ENCODE results near the gene CASZ1. TPM values are rescaled to one million over a fixed set of nuclear protein-coding genes. Genes with fewer than 3 reads are reported as not detected.

CASZ1 gene
- total and polyA plus RNA-seq, 2 donors (not counting 1 experiment from before 2014, with no cell fraction given), result 0.34 to 0.50 TPM

GRCh38 chr1:10676963-10677362 is 119.5 kb downstream of the CASZ1 start:
- no peak overlapping the region for H3K4me3 ChIP-seq (replicated peaks in 1 of 4; ENCODE audit: control extremely low read depth in 1 of 4, insufficient read depth in 1 of 4, low read depth in 3 of 4, low read length in 4 of 4)
- no peaks in the 10 kb centered on the region for H3K36me3 ChIP-seq (ENCODE audit: control insufficient read depth, insufficient read depth, low read length)
- no peaks in the 10 kb centered on the region for H3K27me3 ChIP-seq (ENCODE audit: control insufficient read depth, insufficient read depth, low read length)
- no peaks in the 10 kb centered on the region for H3K9me3 ChIP-seq (ENCODE audit: control insufficient read depth, insufficient read depth, low read depth, low read length)
- H3K4me1 ChIP-seq (ENCODE audit: control insufficient read depth, extremely low read depth, insufficient read depth, low read length), result no peaks in the 10 kb centered on the region
- H2AFZ ChIP-seq (ENCODE audit: low read length), result no peak overlapping the region
- no peak overlapping the region for H3K27ac ChIP-seq (ENCODE audit: insufficient read depth, low read length)
- no peaks in the 10 kb centered on the region for H3K79me2 ChIP-seq (ENCODE audit: control insufficient read depth, insufficient read depth, low read length)
- H4K20me1 ChIP-seq (ENCODE audit: control insufficient read depth, extremely low read depth, insufficient read depth, low read length), result no peaks in the 10 kb centered on the region
- no peak overlapping the region for H3K4me2 ChIP-seq (ENCODE audit: extremely low read depth, insufficient read depth, low read length)
- no peak for TF ChIP-seq CTCF (conservative IDR thresholded peaks at IDR 0.05 in 1 of 2, IDR thresholded peaks at IDR 0.05 in 1 of 2; ENCODE audit: low read depth in 1 of 2, low read length in 2 of 2)
- no peak for TF ChIP-seq EZH2 (IDR thresholded peaks at IDR 0.05; ENCODE audit: low read length, missing control alignments)
- DNase-seq (ENCODE audit: low read depth in 2 of 2), result no peak
- H3K9ac ChIP-seq (ENCODE audit: insufficient read depth, low read length), result no peak overlapping the region

GRCh38 chr1:10675813-10676212 is 120.6 kb downstream of the CASZ1 start:
- no peaks in the 10 kb centered on the region for H3K79me2 ChIP-seq (ENCODE audit: control insufficient read depth, insufficient read depth, low read length)
- H3K27me3 ChIP-seq (ENCODE audit: control insufficient read depth, insufficient read depth, low read length), result no peaks in the 10 kb centered on the region
- no peak overlapping the region for H3K4me3 ChIP-seq (replicated peaks in 1 of 4; ENCODE audit: control extremely low read depth in 1 of 4, insufficient read depth in 1 of 4, low read depth in 3 of 4, low read length in 4 of 4)
- no peak overlapping the region for H2AFZ ChIP-seq (ENCODE audit: low read length)
- no peaks in the 10 kb centered on the region for H3K9me3 ChIP-seq (ENCODE audit: control insufficient read depth, insufficient read depth, low read depth, low read length)
- no peak overlapping the region for H3K4me2 ChIP-seq (ENCODE audit: extremely low read depth, insufficient read depth, low read length)
- no peaks in the 10 kb centered on the region for H3K36me3 ChIP-seq (ENCODE audit: control insufficient read depth, insufficient read depth, low read length)
- H4K20me1 ChIP-seq (ENCODE audit: control insufficient read depth, extremely low read depth, insufficient read depth, low read length), result no peaks in the 10 kb centered on the region
- TF ChIP-seq CTCF (conservative IDR thresholded peaks at IDR 0.05 in 1 of 2, IDR thresholded peaks at IDR 0.05 in 1 of 2; ENCODE audit: low read depth in 1 of 2, low read length in 2 of 2), result no peak
- no peak for TF ChIP-seq EZH2 (IDR thresholded peaks at IDR 0.05; ENCODE audit: low read length, missing control alignments)
- H3K9ac ChIP-seq (ENCODE audit: insufficient read depth, low read length), result no peak overlapping the region
- no peak overlapping the region for H3K27ac ChIP-seq (ENCODE audit: insufficient read depth, low read length)
- no peaks in the 10 kb centered on the region for H3K4me1 ChIP-seq (ENCODE audit: control insufficient read depth, extremely low read depth, insufficient read depth, low read length)
- no peak for DNase-seq (ENCODE audit: low read depth in 2 of 2)

- no peaks in the 10 kb centered on the region for H3K36me3 ChIP-seq (ENCODE audit: control insufficient read depth, insufficient read depth, low read length)
- no peak overlapping the region for H2AFZ ChIP-seq (ENCODE audit: low read length)
- no peaks in the 10 kb centered on the region for H3K9me3 ChIP-seq (ENCODE audit: control insufficient read depth, insufficient read depth, low read depth, low read length)
- H3K9ac ChIP-seq (ENCODE audit: insufficient read depth, low read length), result no peak overlapping the region
- H3K27ac ChIP-seq (ENCODE audit: insufficient read depth, low read length), result no peak overlapping the region
- H3K4me2 ChIP-seq (ENCODE audit: extremely low read depth, insufficient read depth, low read length), result no peak overlapping the region
- DNase-seq (ENCODE audit: low read depth in 2 of 2), result no peak
- TF ChIP-seq EZH2 (IDR thresholded peaks at IDR 0.05; ENCODE audit: low read length, missing control alignments), result no peak
- TF ChIP-seq CTCF (conservative IDR thresholded peaks at IDR 0.05 in 1 of 2, IDR thresholded peaks at IDR 0.05 in 1 of 2; ENCODE audit: low read depth in 1 of 2, low read length in 2 of 2), result no peak
- no peaks in the 10 kb centered on the region for H3K27me3 ChIP-seq (ENCODE audit: control insufficient read depth, insufficient read depth, low read length)
- no peaks in the 10 kb centered on the region for H4K20me1 ChIP-seq (ENCODE audit: control insufficient read depth, extremely low read depth, insufficient read depth, low read length)
- no peaks in the 10 kb centered on the region for H3K4me1 ChIP-seq (ENCODE audit: control insufficient read depth, extremely low read depth, insufficient read depth, low read length)
- H3K79me2 ChIP-seq (ENCODE audit: control insufficient read depth, insufficient read depth, low read length), result no peaks in the 10 kb centered on the region
- H3K4me3 ChIP-seq (replicated peaks in 1 of 4; ENCODE audit: control extremely low read depth in 1 of 4, insufficient read depth in 1 of 4, low read depth in 3 of 4, low read length in 4 of 4), result no peak overlapping the region
These were observed 121.5 kb downstream of the CASZ1 start for GRCh38 chr1:10674700-10675609.
